Measurements from ENCODE around the gene EID2.

DNA sequence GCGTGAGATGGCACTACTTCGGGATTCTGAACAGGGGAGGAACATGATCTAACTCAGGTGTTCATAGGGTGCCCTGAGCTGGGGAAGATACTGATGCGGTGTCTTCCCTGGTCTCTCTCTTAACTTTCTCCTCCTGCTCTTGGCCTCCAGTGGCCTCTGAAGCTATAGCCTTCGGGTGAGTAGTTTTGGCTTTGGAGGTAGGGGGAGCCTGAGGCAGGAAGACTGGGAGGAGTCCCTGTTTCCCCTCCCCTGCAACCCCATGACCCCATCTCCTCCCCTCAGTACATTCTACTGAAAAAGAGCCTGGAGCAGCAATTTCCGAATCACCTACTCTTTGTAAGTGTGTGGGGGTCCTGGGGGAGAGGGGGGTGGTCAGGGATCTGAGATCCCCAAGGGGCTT lies 21.5 kb downstream of the EID2 start:
- TF ChIP-seq YY1 (IDR thresholded peaks at IDR 0.05; ENCODE audit: insufficient read depth, insufficient read length), result no peak
- no peak for TF ChIP-seq ZNF274 (IDR thresholded peaks at IDR 0.05; ENCODE audit: low read depth, low read length)
